GM23338 (cell line): Measurements from ENCODE around the gene ARHGEF3.

Experiments used
- CREB1 ChIP-seq: fragments of 250-450 bp; sonication (Bioruptor Pico); IDR thresholded peaks from 2 replicates; pipeline ENCODE4 v1.5.0; 2020; ENCODE audit warnings: low read depth, mild to moderate bottlenecking, moderate library complexity
- CTCF ChIP-seq, 2 experiments: fragments of 200-600 bp in 1 of 2; sonication (generic) in 1 of 2; conservative IDR thresholded peaks; 2 replicates each; pipeline versions ENCODE4 v1.5.1 to v1.6.1; 2016 to 2017; ENCODE audit warnings: antibody characterized with exemption in 2 of 2, low read depth in 2 of 2, mild to moderate bottlenecking in 2 of 2, moderate library complexity in 1 of 2
- EZH2 ChIP-seq: fragments of 200-600 bp; sonication (generic); IDR thresholded peaks from one replicate; pipeline ENCODE4 v1.8.0; 2017; ENCODE audit warnings: antibody characterized with exemption, mild to moderate bottlenecking, low read depth; ENCODE audit not compliant: unreplicated experiment
- EZH2phosphoT487 ChIP-seq: fragments of 200-600 bp; sonication (generic); IDR thresholded peaks from one replicate; pipeline ENCODE4 v1.8.1; 2018; ENCODE audit warnings: antibody characterized with exemption; ENCODE audit not compliant: unreplicated experiment
- POLR2AphosphoS5 ChIP-seq: IDR thresholded peaks from 2 replicates; pipeline ENCODE4 v1.6.1; 2016; ENCODE audit warnings: antibody characterized with exemption, low read depth

- TF ChIP-seq CTCF (conservative IDR thresholded peaks at IDR 0.05; ENCODE audit: low read depth in 2 of 2) (no peak), EZH2phosphoT487 (no peak), EZH2 (no peak), CREB1 (no peak), POLR2AphosphoS5 (no peak)
These were observed 27.8 kb downstream of the ARHGEF3 start for GRCh38 chr3:56773986-56774385.
